GM21786 (cell line): ENCODE results near the gene GALE.
"Not testable (repeated sequence)": the region's sequence is repeated elsewhere in the genome, so short reads cannot be mapped to it uniquely, and the experiment has no call there.

ENCODE experiments used
- ATAC-seq: cut with Tn5 transposase; IDR thresholded peaks from one replicate; pipeline ENCODE4 v1.9.1; 2021; ENCODE audit not compliant: unreplicated experiment

Gene GALE

DNA sequence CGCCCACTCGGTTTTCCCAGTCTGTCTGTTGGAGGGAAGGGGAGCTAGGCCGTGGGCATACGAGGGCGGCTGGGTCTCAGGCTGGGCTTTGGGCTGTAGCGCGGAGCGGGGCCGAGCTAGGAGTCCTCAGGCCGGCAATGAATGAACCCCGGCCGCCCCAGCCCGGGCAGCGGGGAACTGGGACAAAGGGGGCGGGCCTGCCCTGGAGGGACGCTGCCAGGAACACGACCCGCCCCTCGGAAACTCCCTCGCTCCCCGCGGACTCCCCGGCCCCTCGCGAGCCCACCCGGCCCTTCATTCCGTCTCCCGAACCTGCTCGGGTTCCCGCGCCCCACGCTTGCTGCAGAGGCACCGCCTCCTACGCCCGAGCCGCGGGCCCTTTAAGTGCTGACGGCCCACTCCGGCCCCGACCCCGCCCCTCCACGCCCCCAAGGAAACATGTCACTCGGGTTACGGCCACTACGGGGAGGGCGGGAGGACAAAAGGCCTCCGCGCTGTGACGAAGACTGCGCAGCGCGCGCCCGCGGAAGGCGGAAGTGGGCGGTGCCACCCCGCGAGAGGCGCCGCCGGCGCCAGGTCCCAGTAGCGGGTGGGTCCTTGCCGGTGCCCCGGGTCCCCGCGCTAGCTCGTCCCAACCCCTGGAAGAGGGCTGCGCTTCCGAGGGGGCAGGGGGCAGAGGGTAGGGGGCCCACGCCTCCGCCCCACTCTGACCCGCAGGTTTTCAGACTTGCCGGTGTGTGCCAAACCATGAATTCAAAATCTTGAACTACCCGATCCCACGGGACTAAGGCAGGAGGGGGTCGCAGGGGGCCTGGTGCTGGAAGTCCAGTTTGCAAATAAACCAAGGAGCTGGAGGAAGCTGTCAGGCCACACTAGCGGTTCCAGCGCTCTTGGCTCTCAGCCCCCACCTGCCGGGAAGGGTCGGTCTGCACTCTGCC lies at the start of gene GALE:
Gene GALE, minus strand, starts transcription at position 355 of the 938 bp plus-strand sequence. CDS start 1,747 bp downstream, outside the sequence.
- ATAC-seq, result peak; percentile 76

DNA sequence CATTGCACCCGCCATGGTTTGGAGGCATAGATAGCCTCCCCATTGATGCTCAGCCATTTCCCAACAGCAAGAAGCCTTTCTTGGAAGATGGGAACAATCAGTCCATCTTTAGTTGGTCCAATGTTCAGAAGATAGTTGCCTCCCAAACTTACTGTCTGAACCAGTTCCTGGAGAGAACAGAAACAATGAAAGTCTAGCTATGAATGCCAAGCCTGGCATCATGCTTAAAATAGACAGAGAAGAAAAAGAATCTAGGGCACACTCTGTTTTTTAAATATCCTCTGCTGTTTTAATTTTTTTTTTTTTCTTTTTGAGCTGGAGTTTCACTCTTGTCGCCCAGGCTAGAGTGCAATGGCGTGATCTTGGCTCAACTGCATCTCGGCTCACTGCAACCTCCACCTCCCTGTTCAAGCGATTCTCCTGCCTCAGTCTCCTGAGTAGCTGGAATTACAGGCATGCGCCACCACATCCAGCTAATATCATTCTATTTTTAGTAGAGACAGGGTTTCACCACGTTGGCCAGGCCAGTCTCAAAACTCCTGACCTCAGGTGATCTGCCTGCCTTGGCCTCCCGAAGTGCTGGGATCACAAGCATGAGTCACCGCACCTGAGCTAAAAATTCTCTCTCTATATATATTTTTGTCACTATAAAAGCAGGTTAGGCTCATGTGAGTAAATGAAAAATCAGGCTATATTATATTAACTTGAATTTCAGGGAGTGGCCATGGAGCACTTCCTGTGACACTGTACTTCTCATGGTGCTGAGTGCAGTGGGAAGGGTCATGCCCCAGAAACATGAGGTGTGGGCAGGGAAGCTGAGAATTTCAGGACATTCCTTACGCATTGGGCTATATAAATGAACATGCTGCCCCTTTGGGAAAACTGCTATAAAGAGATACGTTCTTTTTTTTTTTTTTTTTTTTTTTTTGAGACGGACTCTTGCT lies 48.4 kb upstream of the GALE start:
- ATAC-seq, result no peak

- not testable (repeated sequence) for ATAC-seq
Observed at GRCh38 chr1:23847482-23848095, 47.0 kb upstream of the GALE start.

- no peak for ATAC-seq
Observed at GRCh38 chr1:23845163-23845562, 44.6 kb upstream of the GALE start.

GRCh38 chr1:23843644-23844043 lies 43.1 kb upstream of the GALE start:
- ATAC-seq, result no peak

DNA sequence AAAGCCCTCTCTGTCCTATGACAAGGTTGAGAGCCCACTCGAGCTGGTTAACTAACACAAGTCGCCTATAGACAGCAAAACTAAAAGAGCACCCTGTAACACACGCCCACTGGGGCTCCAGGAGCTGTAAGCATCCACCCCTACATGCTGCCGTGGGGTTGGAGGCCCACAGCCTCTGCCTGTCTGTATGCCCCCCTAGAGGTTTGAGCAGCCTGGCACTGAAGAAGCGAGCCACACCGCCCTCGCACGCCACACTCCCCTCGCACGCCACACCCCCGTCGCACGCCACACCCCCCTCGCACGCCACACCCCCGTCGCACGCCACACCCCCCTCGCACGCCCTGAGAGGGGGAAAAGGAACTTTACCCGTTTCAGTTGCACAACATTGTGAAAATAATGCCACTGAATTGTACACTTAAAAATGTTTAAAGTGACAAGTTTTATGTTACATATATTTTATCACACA lies 37.9 kb upstream of the GALE start:
- ATAC-seq, result no peak

- no peak for ATAC-seq
Observed at GRCh38 chr1:23837908-23838307, 37.4 kb upstream of the GALE start.

GRCh38 chr1:23836037-23836436 lies 35.5 kb upstream of the GALE start:
- no peak for ATAC-seq

- ATAC-seq, result not testable (repeated sequence)
Observed at GRCh38 chr1:23834156-23834555, 33.6 kb upstream of the GALE start.

- no peak for ATAC-seq
Observed at GRCh38 chr1:23827717-23828116, 27.2 kb upstream of the GALE start.

DNA sequence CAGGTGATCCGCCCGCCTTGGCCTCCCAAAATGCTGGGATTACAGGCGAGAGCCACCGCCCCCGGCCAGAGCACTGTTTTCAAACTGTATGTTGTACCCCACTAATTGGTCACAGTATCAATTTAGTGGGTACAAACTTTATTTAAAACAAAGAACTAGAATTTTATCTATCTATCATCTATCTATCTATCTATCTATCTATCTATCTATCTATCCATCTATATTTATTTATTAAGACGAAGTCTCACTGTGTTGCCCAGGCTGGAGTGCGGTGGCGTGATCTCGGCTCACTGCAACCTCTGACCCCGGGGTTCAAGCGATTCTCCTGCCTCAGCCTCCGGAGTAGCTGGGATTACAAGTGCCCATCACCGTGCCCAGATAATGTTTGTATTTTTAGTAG lies 26.0 kb upstream of the GALE start:
- not testable (repeated sequence) for ATAC-seq

DNA sequence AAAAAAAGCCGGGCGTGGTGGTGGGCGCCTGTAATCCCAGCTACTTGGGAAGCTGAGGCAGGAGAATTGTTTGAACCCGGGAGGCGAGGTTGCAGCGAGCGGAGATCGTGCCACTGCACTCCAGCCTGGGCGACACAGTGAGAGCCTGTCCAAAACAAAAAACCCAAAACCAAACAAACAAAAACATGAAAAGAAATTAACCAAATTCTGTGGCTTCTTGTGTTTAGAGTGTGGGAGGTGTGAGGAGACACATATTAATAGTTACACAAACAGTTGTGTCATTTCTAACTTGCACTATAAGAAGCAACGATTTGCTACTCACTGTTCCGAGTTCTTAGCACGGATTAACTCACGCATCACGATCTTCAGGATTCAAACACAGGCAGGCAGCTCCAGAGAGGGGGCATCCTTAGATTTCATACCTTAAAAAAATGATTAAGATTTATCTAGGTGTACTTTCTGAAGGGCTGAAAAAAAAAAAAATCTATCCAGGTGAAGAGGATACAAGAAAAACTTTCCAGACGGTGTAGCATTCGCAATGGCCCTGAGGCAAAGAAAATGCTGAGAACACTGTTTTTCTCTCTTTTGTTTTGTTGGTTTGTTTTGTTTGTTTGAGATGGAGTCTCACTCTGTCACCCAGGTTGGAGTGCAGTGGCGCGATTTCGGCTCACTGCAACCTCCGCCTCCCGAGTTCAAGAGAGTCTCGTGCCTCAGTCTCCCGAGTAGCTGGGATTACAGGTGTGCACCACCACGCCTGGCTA lies 25.4 kb upstream of the GALE start:
- ATAC-seq, result no peak

DNA sequence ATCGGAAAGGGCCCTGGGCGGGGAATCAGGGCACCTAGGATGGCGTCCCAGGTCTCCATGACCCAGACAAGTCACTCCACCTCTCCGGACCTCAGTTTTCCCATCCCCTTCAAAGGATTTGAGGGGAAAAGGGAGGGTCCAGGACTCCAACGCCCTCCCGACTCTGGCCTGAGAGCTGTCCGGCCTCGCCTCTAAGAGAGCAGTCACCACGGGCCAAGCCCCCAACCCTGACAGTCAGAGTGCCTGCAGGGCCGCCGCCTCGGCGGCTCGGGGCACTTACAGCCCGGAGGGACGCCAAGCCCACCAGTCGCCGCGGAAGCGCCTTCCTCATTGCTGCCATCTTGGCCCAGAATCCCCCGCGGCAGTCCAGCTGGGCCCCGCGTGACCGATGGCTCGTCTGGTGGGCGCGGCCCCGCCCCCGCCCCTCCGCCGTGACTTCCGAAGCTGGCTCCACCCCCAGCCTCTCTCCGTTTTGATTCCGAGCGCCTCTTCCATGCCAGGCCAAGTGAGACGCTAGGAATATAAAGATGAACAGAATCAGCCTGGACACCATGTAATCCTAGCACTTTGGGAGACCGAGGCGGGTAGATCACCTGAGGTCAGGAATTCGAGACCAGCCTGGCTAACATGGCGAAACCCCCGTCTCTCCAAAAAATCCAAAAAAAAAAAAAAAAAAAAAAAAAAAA lies 24.7 kb upstream of the GALE start, which contains the start of gene HMGCL:
Gene HMGCL, minus strand, starts transcription at position 354 of the 686 bp plus-strand sequence. Its CDS starts 14 bp downstream, at position 340.
- peak; percentile 83 for ATAC-seq

DNA sequence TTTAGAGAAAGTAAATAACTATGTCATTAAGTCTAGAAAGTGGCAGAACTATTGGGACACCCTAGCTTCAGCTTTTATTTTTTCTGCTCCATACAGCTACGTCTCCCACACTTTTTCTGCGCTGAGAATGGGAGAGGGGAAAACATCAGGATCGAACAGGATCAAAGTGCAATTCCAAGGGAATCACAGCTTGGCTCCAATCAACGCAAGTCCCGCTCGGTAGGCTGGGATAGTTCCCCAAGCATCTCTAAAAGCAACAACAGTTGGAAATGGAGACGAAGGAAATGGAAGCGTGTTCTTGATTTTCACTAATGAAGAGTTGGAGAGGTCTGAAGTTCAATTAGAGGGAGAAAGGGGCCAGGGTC lies 24.1 kb upstream of the GALE start:
- no peak for ATAC-seq

DNA sequence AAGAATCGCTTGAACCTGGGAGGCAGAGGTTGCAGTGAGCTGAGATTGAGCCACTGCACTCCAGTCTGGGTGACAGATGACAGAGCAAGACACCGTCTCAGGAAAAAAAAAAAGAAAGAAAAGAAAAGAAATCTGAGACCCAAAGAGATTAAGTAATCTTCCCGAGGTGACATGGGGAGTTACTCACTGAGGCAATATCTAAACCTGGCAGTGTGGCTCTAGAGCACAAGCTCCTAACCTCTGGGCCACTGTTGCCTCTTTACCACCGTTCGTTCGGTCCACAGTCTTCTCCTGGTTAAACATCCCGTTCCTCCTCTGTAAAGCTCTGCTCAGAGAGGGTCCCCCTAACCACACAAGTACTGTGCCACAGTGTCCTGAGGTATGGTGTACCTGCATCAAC lies 23.2 kb upstream of the GALE start:
- ATAC-seq, result no peak

DNA sequence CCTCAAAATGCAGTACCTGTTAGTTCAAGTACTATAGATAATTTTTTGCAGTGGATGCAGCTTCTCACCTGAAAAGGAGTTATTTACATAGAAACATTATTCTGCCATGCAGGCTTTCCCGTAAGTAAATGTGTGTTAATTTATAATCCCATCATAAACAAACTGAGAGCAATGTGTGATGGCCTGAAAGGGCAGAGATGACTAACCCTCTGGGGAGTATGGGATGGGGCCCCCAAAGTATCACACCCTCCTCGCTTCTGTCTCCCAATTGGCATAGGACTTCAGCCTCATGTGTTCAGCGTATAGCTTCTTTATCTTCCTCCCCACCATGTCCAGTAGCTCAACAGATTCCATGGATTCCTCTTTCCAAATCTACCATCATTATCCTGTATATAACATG lies 17.1 kb upstream of the GALE start:
- no peak for ATAC-seq

DNA sequence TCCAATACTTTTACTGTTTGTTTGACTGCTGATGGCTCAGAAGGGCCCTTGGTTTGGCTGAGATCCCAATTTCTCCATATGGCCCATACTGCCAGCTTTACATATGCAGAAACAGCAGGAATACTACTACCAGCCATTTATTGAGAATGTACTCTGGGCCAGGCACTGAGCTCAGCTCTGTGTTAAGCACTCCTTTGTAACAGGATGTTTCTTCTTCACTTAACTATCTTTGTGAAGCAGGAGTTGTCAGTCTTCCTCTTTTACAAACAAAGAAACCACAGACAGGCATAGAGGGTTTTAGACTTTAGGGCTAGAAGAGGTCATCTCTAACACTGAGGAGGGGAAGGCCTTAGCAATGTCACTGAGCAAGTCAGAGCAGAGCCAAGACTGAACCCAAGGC lies 16.4 kb upstream of the GALE start:
- no peak for ATAC-seq

GRCh38 chr1:23816361-23816760 lies 15.8 kb upstream of the GALE start:
- ATAC-seq, result no peak

GRCh38 chr1:23814016-23814415 lies 13.5 kb upstream of the GALE start:
- ATAC-seq, result no peak
